HG03095 (cell line): ENCODE results near the gene PIEZO1.

Source experiments
- ATAC-seq: cut with Tn5 transposase; IDR thresholded peaks from one replicate; pipeline ENCODE4 v1.9.1; 2021; ENCODE audit warnings: moderate library complexity; ENCODE audit not compliant: unreplicated experiment

The PIEZO1 gene

DNA sequence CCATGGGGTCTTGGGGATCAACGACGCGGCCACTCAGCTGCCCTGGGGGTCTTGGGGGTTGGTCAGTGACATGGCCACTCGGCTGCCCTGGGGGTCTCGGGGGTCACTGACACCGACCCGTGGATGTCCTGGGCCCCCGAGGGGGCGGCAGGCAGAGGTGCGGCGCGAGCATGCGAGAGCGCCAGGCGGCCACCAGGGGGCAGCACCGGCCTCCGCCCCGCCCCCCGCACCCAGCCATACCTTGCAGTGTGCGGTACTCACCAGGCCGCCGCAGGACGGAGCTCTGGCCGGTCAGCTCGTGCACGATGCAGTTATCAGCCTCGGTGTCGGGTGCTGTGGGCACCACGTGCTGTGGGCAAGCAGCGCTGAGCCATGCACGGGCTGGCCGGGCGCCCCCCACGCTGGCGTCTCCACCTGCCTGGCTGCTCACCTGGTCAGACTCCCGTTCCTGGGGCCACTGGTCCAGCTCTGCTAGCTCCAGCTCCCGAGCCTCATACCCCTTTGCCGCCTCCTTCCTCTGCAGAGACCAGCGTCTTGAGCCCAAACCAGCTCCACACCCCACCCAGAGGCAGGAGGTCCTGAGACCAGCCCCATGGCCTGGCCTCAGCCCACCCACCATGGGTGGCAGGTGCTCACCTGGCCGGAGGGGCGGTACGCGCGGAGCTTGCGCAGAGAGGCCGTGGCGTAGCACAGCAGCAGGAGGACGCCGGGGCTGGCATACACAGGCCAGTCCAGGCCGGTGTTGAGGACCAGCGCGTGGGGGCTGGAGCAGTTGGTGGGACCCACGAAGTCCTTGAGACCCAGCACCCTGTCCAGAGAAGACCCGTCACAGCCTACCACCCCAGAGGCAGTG is 47.5 kb downstream of the PIEZO1 start:
- ATAC-seq: no peak

DNA sequence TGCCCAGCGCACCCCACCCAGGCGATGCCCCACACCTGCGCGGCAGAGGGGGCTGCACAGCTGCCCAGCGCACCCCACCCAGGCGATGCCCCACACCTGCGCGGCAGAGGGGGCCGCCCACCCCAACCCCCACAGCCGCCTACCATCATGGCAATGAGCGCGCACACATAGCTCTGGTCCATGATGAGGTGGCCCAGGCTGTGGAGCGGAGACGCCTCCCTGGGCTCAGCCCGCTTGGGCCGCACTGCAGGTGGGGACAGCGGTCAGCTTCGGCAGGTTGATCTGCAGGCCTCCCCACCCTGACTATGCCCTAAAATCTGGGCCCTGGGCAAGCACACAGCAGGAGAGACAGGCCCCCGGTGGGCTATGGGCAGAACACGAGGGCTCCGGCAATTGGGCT is 48.5 kb downstream of the PIEZO1 start:
- ATAC-seq: no peak

GRCh38 chr16:88736088-88736487 is 48.9 kb downstream of the PIEZO1 start:
- no peak for ATAC-seq

DNA sequence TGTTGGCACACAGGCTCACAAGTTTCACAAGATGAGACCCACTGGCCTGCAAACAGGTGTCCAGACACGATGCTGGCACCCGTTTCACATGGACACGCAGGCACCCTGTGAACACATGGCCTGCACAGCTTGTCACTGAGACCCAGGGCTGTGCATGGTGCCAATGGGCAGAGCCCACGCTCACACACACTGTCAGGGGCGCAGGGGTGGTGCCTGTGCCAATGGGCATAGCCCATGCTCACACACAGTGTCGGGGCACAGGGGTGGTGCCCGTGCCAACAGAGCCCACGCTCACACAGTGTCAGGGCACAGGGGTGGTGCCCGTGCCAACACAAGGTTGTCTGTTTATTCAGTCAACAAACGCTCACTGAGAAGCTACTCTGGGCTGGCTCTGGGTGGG is 49.4 kb downstream of the PIEZO1 start:
- no peak for ATAC-seq

- no peak for ATAC-seq
These were observed 49.9 kb downstream of the PIEZO1 start for GRCh38 chr16:88735121-88735520.

DNA sequence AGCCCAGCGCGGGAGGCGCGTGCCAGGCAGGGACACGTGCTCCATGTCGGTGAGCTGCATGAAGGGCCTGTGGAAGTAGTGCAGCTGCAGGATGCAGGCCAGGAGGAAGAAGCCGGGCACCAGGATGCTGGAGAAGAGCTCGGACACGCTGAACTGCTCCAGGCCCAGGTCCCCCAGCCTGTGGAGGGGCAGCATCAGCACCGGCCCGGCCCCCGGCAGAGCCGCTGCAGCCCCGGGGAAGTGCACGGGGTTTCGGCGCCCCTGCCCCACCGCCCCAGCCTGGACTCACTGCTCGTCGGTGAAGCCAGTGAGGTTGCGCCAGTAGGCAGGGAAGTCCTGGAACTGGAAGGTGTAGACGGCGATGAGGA is 50.7 kb downstream of the PIEZO1 start:
- ATAC-seq: no peak

DNA sequence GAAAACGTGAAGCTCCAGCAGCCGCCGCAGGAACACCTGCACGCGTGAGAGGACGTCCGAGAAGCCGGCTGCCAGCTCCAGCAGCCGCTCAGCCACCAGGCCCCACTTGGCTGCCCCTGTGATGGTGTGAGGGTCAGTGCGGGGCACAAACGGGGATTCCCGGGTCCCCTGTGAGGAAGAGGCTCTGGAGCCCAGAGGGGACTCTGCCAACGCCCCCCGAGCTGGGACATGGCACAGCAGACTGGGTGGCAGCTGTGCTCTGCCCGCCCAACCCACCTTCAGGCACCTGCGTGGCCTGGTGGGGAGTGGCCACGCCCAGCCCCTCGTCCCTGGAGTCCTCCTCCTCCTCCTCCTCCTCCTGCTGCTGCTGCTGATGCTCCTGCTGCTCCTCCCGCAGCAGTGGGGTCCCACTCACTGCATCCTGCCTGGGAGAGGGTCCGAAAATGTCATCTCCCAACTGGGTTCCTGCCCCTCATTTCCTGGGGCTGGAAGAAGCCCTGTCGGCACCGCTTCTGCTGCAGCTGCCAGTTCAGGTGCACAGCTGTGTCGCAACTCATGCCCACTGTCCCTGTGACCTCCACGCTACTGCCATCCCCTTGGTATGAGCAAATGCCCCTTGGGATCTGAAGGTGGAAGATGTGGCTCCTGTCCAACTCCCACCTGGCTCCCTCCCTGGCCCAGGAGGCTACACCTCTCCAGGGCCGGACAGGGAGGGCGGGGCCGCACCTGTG is 51.2 kb downstream of the PIEZO1 start:
- ATAC-seq: no peak

- no peak for ATAC-seq
These were observed 52.1 kb downstream of the PIEZO1 start for GRCh38 chr16:88732961-88733294.

- no peak for ATAC-seq
These were observed 52.7 kb downstream of the PIEZO1 start for GRCh38 chr16:88732172-88732960.

- ATAC-seq: no peak
These were observed 53.3 kb downstream of the PIEZO1 start for GRCh38 chr16:88731699-88732098.

DNA sequence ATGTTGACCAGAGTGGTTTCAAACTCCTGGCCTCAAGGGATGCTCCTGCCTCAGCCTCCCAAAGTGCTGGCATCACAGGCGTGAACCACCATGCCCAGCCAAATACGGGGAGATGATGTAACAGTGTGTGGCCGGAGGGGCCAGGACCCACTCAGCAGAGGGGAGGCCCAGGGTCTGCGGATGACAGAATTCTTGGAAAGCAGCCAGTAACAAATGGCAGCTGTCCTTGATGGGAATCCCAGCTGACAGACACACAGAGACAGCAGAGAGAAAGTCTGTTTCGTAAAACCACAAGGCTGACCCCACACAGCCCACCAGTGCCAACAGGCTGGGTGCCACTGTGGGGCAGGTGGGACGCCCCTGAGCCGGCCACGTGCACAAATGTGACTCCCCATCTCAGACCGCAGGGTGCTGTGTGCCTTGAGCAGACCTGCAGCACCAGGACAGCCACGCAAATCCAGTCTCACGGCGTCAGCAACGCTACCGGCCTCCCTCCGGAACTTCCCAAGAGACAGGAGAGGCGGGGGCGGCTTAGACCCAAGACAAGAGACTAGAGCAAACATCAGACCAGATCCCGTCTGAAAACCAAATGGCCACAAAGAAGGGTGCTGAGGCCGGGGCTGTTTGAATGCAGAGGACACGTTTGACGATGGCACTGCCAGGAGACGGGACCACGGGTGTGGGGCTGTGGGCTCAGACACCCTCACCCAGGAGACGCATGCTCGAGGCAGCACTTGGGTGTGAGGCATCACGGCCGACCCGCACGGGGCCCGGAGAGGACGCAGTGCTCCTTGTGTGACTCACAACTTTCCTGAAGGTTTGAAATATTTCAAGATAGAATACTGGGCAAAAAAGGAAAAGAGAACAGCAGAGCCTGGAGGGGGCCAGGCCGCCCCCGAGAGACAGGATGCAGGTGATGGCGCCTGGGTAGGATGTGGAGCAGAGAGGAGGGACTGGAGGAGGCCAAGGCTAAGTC is 54.1 kb downstream of the PIEZO1 start:
- no peak for ATAC-seq

- ATAC-seq: no peak
These were observed 57.1 kb downstream of the PIEZO1 start for GRCh38 chr16:88727871-88728270.

DNA sequence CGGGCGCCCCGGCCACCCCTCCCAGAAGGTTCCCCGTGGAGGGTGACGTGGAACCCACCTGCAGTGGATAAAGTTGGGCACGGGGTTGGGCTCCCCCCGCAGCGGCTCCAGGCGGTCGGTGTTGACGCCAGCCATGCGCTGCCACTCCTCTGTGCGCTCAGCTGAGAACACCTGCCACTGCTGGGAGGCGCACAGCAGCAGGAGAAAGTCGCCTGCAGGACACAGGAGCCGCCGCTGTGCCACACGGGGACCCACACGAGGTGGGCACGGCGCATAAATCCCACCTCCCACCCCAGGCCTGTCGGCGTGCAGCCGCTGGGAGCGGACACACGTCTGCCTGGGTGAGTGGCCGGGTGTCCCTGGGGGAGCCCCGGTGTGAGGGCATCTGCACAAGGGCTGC is 58.0 kb downstream of the PIEZO1 start:
- ATAC-seq: no peak

DNA sequence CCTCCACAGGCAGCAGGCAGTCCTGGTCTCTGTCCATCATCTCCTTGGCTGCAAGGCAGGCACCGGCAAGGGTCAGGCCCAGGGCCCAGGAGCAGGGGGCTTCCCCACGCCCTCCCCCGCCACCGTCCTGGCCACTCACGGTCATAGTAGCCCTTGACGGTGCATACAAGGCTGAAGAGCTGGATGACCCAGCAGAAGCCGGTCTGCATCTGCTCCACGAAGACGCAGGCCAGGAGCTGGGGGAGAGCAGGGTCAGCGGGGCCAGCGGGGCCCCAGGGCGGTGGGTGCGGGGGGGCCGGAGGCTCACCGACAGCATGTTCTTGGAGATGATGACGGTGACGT is 58.6 kb downstream of the PIEZO1 start:
- ATAC-seq: no peak

- ATAC-seq: no peak
These were observed 59.2 kb downstream of the PIEZO1 start for GRCh38 chr16:88725609-88726407.

- no peak for ATAC-seq
These were observed 60.0 kb downstream of the PIEZO1 start for GRCh38 chr16:88724855-88725555.

- no peak for ATAC-seq
These were observed 61.1 kb downstream of the PIEZO1 start for GRCh38 chr16:88723911-88724310.

DNA sequence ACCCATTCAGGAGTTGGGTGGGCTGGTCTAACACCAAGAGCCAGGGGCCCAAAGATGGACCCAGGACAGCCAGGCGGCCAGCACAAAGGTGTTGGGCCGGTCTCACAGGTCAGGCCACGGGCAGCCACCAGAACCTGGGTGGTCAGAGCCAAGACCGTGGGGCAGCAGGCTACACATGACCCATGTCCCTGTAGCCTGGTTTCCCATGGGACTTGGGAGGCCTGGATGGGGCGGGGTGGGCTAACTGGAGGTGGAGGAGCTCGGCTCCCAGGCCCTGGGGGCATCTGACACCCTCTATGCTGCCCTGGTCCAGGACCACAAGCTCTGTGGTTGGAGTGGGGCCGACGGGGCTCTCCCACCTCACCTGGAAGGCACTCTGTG is 61.5 kb downstream of the PIEZO1 start:
- no peak for ATAC-seq

- no peak for ATAC-seq
These were observed 62.1 kb downstream of the PIEZO1 start for GRCh38 chr16:88722784-88723506.
